Hepatocyte (in vitro differentiated cells): ENCODE results near the gene SLC4A8. TPM values are rescaled to one million over a fixed set of nuclear protein-coding genes. Genes with fewer than 3 reads are reported as not detected.

ENCODE experiments used
- DNase-seq: peaks from one replicate; pipeline ENCODE4 v3.0.0-alpha.2; 2016; ENCODE audit warnings: low spot score
- H2AFZ ChIP-seq: fragments of 200-600 bp; sonication (generic); 2 replicates; pipeline ENCODE4 v1.6.0; 2016; ENCODE audit warnings: antibody characterized with exemption, mild to moderate bottlenecking
- H3K27ac ChIP-seq: fragments of 200-600 bp; sonication (generic); 2 replicates; pipeline ENCODE4 v1.5.1; 2016; ENCODE audit warnings: mild to moderate bottlenecking
- H3K27me3 ChIP-seq: fragments of 200-600 bp; sonication (generic); 2 replicates; pipeline ENCODE4 v1.6.1; 2016
- H3K36me3 ChIP-seq: fragments of 200-600 bp; sonication (generic); replicated peaks from 2 replicates; pipeline ENCODE4 v1.5.1; 2016; ENCODE audit warnings: low read depth; ENCODE audit not compliant: insufficient read depth
- H3K4me1 ChIP-seq: fragments of 200-600 bp; sonication (generic); 2 replicates; pipeline ENCODE4 v1.5.1; 2016; ENCODE audit warnings: mild to moderate bottlenecking, moderate library complexity; ENCODE audit not compliant: insufficient read depth
- H3K4me2 ChIP-seq: fragments of 200-600 bp; sonication (generic); 2 replicates; pipeline ENCODE4 v1.6.0; 2016
- H3K4me3 ChIP-seq: fragments of 200-600 bp; sonication (generic); 2 replicates; pipeline ENCODE4 v1.5.1; 2016; ENCODE audit warnings: mild to moderate bottlenecking
- H3K79me2 ChIP-seq: fragments of 200-600 bp; sonication (generic); 2 replicates; pipeline ENCODE4 v1.6.0; 2017; ENCODE audit warnings: mild to moderate bottlenecking
- H3K9me2 ChIP-seq: fragments of 200-600 bp; sonication (generic); replicated peaks from 2 replicates; pipeline ENCODE4 v1.6.0; 2017; ENCODE audit warnings: mild to moderate bottlenecking; ENCODE audit not compliant: insufficient read depth
- H3K9me3 ChIP-seq: fragments of 200-600 bp; sonication (generic); 2 replicates; pipeline ENCODE4 v1.5.1; 2016; ENCODE audit warnings: low read depth, mild to moderate bottlenecking
- H4K20me1 ChIP-seq: fragments of 200-600 bp; sonication (generic); 2 replicates; pipeline ENCODE4 v1.6.0; 2016; ENCODE audit warnings: mild to moderate bottlenecking; ENCODE audit not compliant: insufficient read depth, poor library complexity, severe bottlenecking
- EZH2 ChIP-seq: fragments of 200-600 bp; sonication (generic); IDR thresholded peaks from 2 replicates; pipeline ENCODE4 v1.6.1; 2016; ENCODE audit warnings: antibody characterized with exemption, mild to moderate bottlenecking, borderline replicate concordance
- EZH2phosphoT487 ChIP-seq: fragments of 200-600 bp; sonication (generic); IDR thresholded peaks from one replicate; pipeline ENCODE4 v1.6.1; 2018; ENCODE audit warnings: antibody characterized with exemption, mild to moderate bottlenecking, low read depth, moderate library complexity; ENCODE audit not compliant: unreplicated experiment, severe bottlenecking
- WGBS: methylation state at CpG from one replicate; pipeline ENCODE4 v1.1.6; 2016; ENCODE audit warnings: low lambda C conversion rate; ENCODE audit errors: missing lambda C conversion rate; 5-methylcytosine and 5-hydroxymethylcytosine counted together
- polyA plus RNA-seq: library from polyadenylated mRNA; unstranded; fragments of >200 nt; fragmentation: Nextera tagmentation; extraction: Ambion mirVana; gene quantifications from 2 replicates; pipeline ENCODE4 v1.2.1, GENCODE V29; 2016
- total RNA-seq: library from RNA; depleted of rRNA; stranded (reverse); fragments of >200 nt; gene quantifications from 2 replicates; pipeline ENCODE4 v1.2.3, GENCODE V29; 2014
- TF ChIP-seq, protein P1 (sequence below): fragments of 200-600 bp; sonication (generic); IDR thresholded peaks from 2 replicates; pipeline ENCODE4 v1.5.1; 2016; ENCODE audit warnings: antibody characterized with exemption, mild to moderate bottlenecking; ENCODE audit not compliant: poor library complexity

Gene SLC4A8
- total and polyA plus RNA-seq, 2 experiments from 2014 or later = 14.9 to 18.0 TPM

DNA sequence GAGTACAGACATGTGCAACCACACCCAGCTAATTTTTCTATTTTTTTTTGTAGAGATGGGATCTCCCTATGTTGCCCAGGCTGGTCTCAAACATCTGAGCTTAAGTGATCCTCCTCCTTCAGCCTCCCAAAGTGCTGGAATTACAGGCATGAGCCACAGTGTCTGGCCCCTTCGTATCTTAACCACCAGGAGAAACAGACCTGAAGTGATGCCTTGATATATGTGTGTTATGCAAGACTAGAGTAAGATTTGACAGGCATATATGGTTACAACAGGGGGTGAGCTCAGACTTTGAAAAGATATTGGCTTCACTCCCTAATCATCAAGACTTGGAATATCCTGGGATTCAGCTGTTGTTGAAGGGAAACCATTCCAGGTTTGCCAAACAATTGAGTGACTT, 22.7 kb upstream of the SLC4A8 start:
- Histone ChIP-seq H3K9me3 (no peaks in the 10 kb centered on the region), H3K79me2 (no peaks in the 10 kb centered on the region), H3K4me1 (peaks cover 39% of the 10 kb centered on the region), H3K27ac (no peak overlapping the region), H2AFZ (no peak overlapping the region), H3K27me3 (no peaks in the 10 kb centered on the region), H3K36me3 (no peaks in the 10 kb centered on the region), H3K4me3 (no peak overlapping the region), H4K20me1 (no peaks in the 10 kb centered on the region), H3K4me2 (no peak overlapping the region), H3K9me2 (no peaks in the 10 kb centered on the region)
- WGBS = 0% methylated on average over 1 of the region's 1 CpG
- DNase-seq = no peak
- TF ChIP-seq EZH2phosphoT487 (no peak), EZH2 (no peak)
- TF ChIP-seq, protein P1, sequence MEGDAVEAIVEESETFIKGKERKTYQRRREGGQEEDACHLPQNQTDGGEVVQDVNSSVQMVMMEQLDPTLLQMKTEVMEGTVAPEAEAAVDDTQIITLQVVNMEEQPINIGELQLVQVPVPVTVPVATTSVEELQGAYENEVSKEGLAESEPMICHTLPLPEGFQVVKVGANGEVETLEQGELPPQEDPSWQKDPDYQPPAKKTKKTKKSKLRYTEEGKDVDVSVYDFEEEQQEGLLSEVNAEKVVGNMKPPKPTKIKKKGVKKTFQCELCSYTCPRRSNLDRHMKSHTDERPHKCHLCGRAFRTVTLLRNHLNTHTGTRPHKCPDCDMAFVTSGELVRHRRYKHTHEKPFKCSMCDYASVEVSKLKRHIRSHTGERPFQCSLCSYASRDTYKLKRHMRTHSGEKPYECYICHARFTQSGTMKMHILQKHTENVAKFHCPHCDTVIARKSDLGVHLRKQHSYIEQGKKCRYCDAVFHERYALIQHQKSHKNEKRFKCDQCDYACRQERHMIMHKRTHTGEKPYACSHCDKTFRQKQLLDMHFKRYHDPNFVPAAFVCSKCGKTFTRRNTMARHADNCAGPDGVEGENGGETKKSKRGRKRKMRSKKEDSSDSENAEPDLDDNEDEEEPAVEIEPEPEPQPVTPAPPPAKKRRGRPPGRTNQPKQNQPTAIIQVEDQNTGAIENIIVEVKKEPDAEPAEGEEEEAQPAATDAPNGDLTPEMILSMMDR = no peak

DNA sequence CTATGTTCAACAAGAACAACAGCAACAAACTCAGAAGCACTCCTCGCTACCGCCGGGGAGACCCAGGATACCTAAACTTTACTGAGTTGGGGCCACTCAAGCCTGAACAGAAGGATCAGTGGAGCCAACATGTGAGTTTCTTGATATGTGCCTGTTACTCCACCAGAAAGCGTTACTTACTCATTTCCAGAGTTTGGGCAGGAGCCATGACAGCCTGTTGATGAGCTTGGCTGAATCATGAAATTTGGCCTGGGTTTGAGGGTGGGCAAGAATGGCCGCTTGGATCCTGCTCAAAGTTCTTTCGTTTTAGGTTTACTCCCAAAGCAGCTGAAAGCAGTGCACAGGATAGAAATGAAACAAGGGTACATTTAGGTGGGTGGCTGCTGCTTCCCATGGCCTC, 21.5 kb upstream of the SLC4A8 start:
- Histone ChIP-seq H3K9me2 (no peaks in the 10 kb centered on the region), H4K20me1 (no peaks in the 10 kb centered on the region), H3K36me3 (no peaks in the 10 kb centered on the region), H3K79me2 (no peaks in the 10 kb centered on the region), H3K27me3 (no peaks in the 10 kb centered on the region), H3K9me3 (no peaks in the 10 kb centered on the region), H3K4me1 (peaks cover 32% of the 10 kb centered on the region), H3K4me2 (peak overlapping the region; percentile 28), H3K4me3 (no peak overlapping the region), H2AFZ (no peak overlapping the region), H3K27ac (peak overlapping the region; percentile 31)
- no peak for DNase-seq
- WGBS = 94% methylated on average over 6 of the region's 6 CpGs
- TF ChIP-seq, protein P1 = no peak
- TF ChIP-seq EZH2 (no peak), EZH2phosphoT487 (no peak)

DNA sequence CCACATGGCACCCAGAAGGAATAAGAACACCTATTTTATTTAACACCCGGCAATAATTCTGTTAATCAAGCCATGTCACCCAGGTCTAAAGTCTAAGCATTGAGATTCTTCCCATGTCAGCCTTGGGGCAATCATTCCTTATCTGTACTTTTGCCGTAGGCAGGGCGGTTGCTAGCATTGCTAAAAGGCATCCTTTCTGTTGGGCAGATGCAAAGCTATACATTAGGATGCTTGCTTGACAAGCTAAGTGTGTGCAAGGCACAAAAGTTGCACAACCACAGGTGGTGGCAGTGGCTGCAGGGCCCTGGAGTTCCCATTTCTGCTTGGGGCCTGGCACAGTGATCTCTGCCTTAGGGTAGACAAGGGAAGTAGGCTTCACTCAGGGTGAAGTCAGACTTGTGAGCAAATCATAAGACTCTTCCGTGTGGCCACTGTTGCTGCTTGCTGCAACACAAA, 20.9 kb upstream of the SLC4A8 start:
- H3K9me2 ChIP-seq = no peaks in the 10 kb centered on the region
- no peaks in the 10 kb centered on the region for H3K9me3 ChIP-seq
- TF ChIP-seq, protein P1 = no peak
- TF ChIP-seq EZH2phosphoT487 = no peak
- TF ChIP-seq EZH2 = no peak
- H3K36me3 ChIP-seq = no peaks in the 10 kb centered on the region
- peak overlapping the region; percentile 28 for H3K4me2 ChIP-seq
- WGBS = 64% methylated on average over 4 of the region's 4 CpGs
- no peak overlapping the region for H2AFZ ChIP-seq
- no peak for DNase-seq
- no peak overlapping the region for H3K4me3 ChIP-seq
- H3K27me3 ChIP-seq = no peaks in the 10 kb centered on the region
- peaks cover 27% of the 10 kb centered on the region for H3K4me1 ChIP-seq
- peak overlapping the region; percentile 31 for H3K27ac ChIP-seq
- no peaks in the 10 kb centered on the region for H3K79me2 ChIP-seq
- H4K20me1 ChIP-seq = no peaks in the 10 kb centered on the region

DNA sequence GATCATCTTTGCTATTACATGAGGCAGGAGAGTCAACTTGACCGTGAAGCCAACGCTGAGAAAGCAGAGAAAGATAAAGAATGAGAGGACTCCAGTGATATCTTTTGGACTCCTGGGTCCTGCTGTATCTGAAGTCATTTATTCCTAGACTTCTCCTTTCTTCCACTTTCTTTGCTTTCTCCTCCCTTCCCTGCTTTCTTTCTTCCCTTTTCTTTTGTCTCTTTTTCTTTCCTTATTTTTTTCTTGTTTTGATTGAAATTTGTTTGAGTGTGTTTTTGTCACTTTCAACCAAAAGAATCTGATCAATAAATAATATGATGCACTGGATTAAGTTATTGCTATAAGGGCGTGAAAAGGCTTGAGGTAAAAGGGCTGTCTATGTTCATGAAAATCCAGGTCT, 20.0 kb upstream of the SLC4A8 start:
- Histone ChIP-seq H3K9me3 (no peaks in the 10 kb centered on the region), H3K4me3 (no peak overlapping the region), H3K27ac (peak overlapping the region; percentile 25), H3K27me3 (no peaks in the 10 kb centered on the region), H4K20me1 (no peaks in the 10 kb centered on the region), H3K4me1 (peaks cover 20% of the 10 kb centered on the region), H3K9me2 (no peaks in the 10 kb centered on the region), H3K4me2 (no peak overlapping the region), H3K36me3 (no peaks in the 10 kb centered on the region), H2AFZ (no peak overlapping the region), H3K79me2 (no peaks in the 10 kb centered on the region)
- no peak for DNase-seq
- 97% methylated on average over 3 of the region's 3 CpGs for WGBS
- no peak for TF ChIP-seq EZH2phosphoT487
- no peak for TF ChIP-seq EZH2
- TF ChIP-seq, protein P1 = no peak
